WERI-Rb-1 (cell line): ENCODE results near the gene NRXN3.

Source experiments
- DNase-seq: peaks from one replicate; pipeline ENCODE4 v3.0.0-alpha.2; 2020
- H3K27ac ChIP-seq: fragments of 250-450 bp; sonication (Bioruptor Pico); 2 replicates; pipeline ENCODE4 v1.5.1; 2020; ENCODE audit warnings: mild to moderate bottlenecking, moderate library complexity
- H3K27me3 ChIP-seq: fragments of 250-450 bp; sonication (Bioruptor Pico); 2 replicates; pipeline ENCODE4 v1.5.1; 2021; ENCODE audit warnings: mild to moderate bottlenecking, low read depth, moderate library complexity; ENCODE audit not compliant: insufficient read depth, severe bottlenecking
- H3K36me3 ChIP-seq: fragments of 250-450 bp; sonication (Bioruptor Pico); 2 replicates; pipeline ENCODE4 v1.5.1; 2020; ENCODE audit warnings: mild to moderate bottlenecking, moderate library complexity
- H3K4me3 ChIP-seq: 2 replicates; pipeline ENCODE4 v1.5.1; 2011; ENCODE audit warnings: low read depth, mild to moderate bottlenecking, control low read depth, low read length
- H3K9me3 ChIP-seq: fragments of 250-450 bp; sonication (Bioruptor Pico); 2 replicates; pipeline ENCODE4 v1.5.1; 2021; ENCODE audit warnings: mild to moderate bottlenecking, moderate library complexity; ENCODE audit not compliant: severe bottlenecking
- TF ChIP-seq, protein P1 (sequence below): IDR thresholded peaks from 2 replicates; pipeline ENCODE4 v1.5.1; 2011; ENCODE audit warnings: low read depth, mild to moderate bottlenecking, control low read depth, inconsistent platforms, low read length

Gene NRXN3

DNA sequence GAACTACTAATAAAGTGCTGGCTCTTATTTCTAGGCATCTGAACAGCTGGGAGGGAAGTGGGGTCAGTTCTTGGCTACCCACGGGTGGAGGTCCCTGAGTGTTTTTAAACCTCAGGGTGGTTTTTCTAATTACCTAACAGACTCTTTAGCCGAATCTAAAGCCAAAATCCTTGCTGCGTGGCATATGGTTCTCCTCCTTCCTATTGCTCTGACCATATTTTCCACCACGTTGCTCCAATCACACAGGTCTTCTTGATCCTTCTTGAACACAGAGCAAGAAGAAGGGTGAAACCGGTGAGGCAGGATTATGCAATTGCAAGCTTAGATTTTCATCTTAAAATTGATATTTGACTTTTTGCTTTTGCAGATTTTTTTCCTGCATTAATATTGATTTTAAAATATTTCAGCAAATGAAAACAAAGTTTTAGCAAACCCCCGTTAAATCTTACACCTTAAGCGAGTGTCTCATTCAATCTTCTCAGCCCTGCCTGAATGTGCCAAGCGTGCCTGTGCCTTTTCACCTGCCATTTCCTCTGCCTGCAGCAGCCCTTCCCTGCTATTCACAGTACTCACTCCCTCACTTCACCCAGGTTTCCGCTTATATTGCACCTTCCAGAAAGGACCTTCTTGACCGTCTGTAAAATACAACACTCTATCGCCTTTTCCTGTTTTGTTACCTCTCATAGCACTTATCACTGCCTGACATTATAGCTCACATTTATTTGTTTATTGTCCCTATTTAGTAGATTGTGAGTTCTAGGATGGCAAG lies 1535.1 kb downstream of the NRXN3 start:
- no peak for DNase-seq

GRCh38 chr14:79706382-79706781 lies 1536.2 kb downstream of the NRXN3 start:
- Histone ChIP-seq H3K36me3 (no peaks in the 10 kb centered on the region), H3K27ac (no peak overlapping the region), H3K4me3 (no peak overlapping the region), H3K27me3 (no peaks in the 10 kb centered on the region), H3K9me3 (no peaks in the 10 kb centered on the region)
- TF ChIP-seq, protein P1, sequence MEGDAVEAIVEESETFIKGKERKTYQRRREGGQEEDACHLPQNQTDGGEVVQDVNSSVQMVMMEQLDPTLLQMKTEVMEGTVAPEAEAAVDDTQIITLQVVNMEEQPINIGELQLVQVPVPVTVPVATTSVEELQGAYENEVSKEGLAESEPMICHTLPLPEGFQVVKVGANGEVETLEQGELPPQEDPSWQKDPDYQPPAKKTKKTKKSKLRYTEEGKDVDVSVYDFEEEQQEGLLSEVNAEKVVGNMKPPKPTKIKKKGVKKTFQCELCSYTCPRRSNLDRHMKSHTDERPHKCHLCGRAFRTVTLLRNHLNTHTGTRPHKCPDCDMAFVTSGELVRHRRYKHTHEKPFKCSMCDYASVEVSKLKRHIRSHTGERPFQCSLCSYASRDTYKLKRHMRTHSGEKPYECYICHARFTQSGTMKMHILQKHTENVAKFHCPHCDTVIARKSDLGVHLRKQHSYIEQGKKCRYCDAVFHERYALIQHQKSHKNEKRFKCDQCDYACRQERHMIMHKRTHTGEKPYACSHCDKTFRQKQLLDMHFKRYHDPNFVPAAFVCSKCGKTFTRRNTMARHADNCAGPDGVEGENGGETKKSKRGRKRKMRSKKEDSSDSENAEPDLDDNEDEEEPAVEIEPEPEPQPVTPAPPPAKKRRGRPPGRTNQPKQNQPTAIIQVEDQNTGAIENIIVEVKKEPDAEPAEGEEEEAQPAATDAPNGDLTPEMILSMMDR, result no peak
- DNase-seq, result no peak

More for the DNA sequence above, 1535.1 kb downstream of the NRXN3 start:
- Histone ChIP-seq H3K27ac (no peak overlapping the region), H3K9me3 (no peaks in the 10 kb centered on the region), H3K36me3 (no peaks in the 10 kb centered on the region), H3K4me3 (no peak overlapping the region), H3K27me3 (no peaks in the 10 kb centered on the region)
- TF ChIP-seq, protein P1, result no peak

- Histone ChIP-seq H3K27ac (no peak overlapping the region), H3K36me3 (no peaks in the 10 kb centered on the region), H3K4me3 (no peak overlapping the region), H3K9me3 (no peaks in the 10 kb centered on the region), H3K27me3 (no peaks in the 10 kb centered on the region)
- no peak for DNase-seq
- TF ChIP-seq, protein P1, result no peak
These were observed 1538.5 kb downstream of the NRXN3 start for GRCh38 chr14:79708426-79709388.

DNA sequence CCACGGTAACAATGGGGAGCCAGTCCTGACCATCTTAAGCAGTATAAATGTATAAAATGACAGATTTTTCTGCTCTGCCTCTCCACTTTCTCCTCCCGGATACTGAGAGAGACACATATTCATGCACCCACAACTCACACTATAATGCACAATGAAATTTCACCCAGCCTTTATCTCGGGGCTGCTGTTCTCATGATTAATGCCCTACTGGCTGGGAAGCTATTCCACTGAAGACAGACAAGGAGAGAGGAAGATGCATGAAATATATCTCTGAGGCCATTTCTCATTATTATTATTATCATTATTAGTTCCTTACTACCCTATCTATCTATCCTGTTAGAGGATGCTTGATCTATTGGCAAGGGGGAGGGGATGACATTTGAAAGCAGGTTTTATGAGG lies 1539.4 kb downstream of the NRXN3 start:
- Histone ChIP-seq H3K27ac (no peak overlapping the region), H3K27me3 (no peaks in the 10 kb centered on the region), H3K9me3 (no peaks in the 10 kb centered on the region), H3K4me3 (no peak overlapping the region), H3K36me3 (no peaks in the 10 kb centered on the region)
- no peak for DNase-seq
- TF ChIP-seq, protein P1, result no peak

- Histone ChIP-seq H3K9me3 (no peaks in the 10 kb centered on the region), H3K36me3 (no peaks in the 10 kb centered on the region), H3K27me3 (no peaks in the 10 kb centered on the region), H3K4me3 (no peak overlapping the region), H3K27ac (no peak overlapping the region)
- no peak for DNase-seq
- TF ChIP-seq, protein P1, result no peak
These were observed 1542.3 kb downstream of the NRXN3 start for GRCh38 chr14:79712302-79712950.
